A673 (cell line): ENCODE measurements around the gene HMG20A. TPM values are rescaled to one million over a fixed set of nuclear protein-coding genes. Genes with fewer than 3 reads are reported as not detected.

Experiments used
- BruUV-seq: library from RNA; stranded (reverse); fragments of 400-500 nt; replicated peaks from 2 replicates; lab custom pipeline; 2021; lab: Mats Ljungman, UMichigan
- CTCF ChIA-PET: fragments of 300-600 bp; sonication (Branson Sonifier 250); formaldehyde crosslinking; loops from one replicate; lab custom pipeline; 2022; ENCODE audit warnings: antibody characterized with exemption; lab: Charles Lee
- POLR2A ChIA-PET: fragments of 300-600 bp; sonication (Branson Sonifier 250); formaldehyde crosslinking; loops from one replicate; lab custom pipeline; 2022; ENCODE audit warnings: antibody characterized with exemption; ENCODE audit not compliant: low non-redundant PET; lab: Charles Lee
- DNase-seq: peaks from one replicate; pipeline ENCODE4 v3.0.0-alpha.2; 2015; ENCODE audit warnings: low spot score
- H3K27ac ChIP-seq: fragments of 200-600 bp; sonication (generic); 2 replicates; pipeline ENCODE4 v1.5.1; 2016; ENCODE audit warnings: mixed run types, low read depth, mild to moderate bottlenecking, mixed read lengths, antibody characterized with exemption, low read length; ENCODE audit not compliant: poor library complexity, severe bottlenecking
- H3K27me3 ChIP-seq: fragments of 200-600 bp; sonication (generic); replicated peaks from 2 replicates; pipeline ENCODE4 v1.6.1; 2017; ENCODE audit warnings: mixed run types, low read depth, mild to moderate bottlenecking, mixed read lengths, antibody characterized with exemption, low read length; ENCODE audit not compliant: insufficient read depth, poor library complexity
- H3K36me3 ChIP-seq: fragments of 200-600 bp; sonication (generic); 2 replicates; pipeline ENCODE4 v1.6.1; 2016; ENCODE audit warnings: mixed run types, mild to moderate bottlenecking, mixed read lengths, antibody characterized with exemption, low read length; ENCODE audit not compliant: insufficient read depth, poor library complexity, severe bottlenecking
- H3K4me1 ChIP-seq: fragments of 200-600 bp; sonication (generic); 2 replicates; pipeline ENCODE4 v1.6.1; 2017; ENCODE audit warnings: mixed run types, mild to moderate bottlenecking, mixed read lengths, antibody characterized with exemption, low read length; ENCODE audit not compliant: insufficient read depth, poor library complexity, severe bottlenecking
- H3K4me3 ChIP-seq: fragments of 200-600 bp; sonication (generic); 2 replicates; pipeline ENCODE4 v1.5.1; 2016; ENCODE audit warnings: low read depth, mixed run types, mild to moderate bottlenecking, mixed read lengths, low read length; ENCODE audit not compliant: poor library complexity, severe bottlenecking
- H3K9me3 ChIP-seq: fragments of 200-600 bp; sonication (generic); 2 replicates; pipeline ENCODE4 v1.6.1; 2016; ENCODE audit warnings: mixed run types, low read depth, mild to moderate bottlenecking, mixed read lengths, antibody characterized with exemption, low read length; ENCODE audit not compliant: poor library complexity, severe bottlenecking
- CTCF ChIP-seq: fragments of 300-800, 200-600 bp; sonication (generic); conservative IDR thresholded peaks from 2 replicates; pipeline ENCODE4 v1.5.1; 2017; ENCODE audit warnings: low read depth, mild to moderate bottlenecking, antibody characterized with exemption, low read length, moderate library complexity, mixed read lengths
- EZH2 ChIP-seq: fragments of 200-600 bp; sonication (generic); IDR thresholded peaks from 2 replicates; pipeline ENCODE4 v1.6.1; 2017; ENCODE audit warnings: borderline replicate concordance, low read depth, mild to moderate bottlenecking, mixed read lengths, antibody characterized with exemption, low read length; ENCODE audit not compliant: poor library complexity, severe bottlenecking
- intact Hi-C: fragments of 100-400 bp; cut with micrococcal nuclease; formaldehyde crosslinking; loops from one replicate; pipeline ENCODE4 v1.10.0; 2022; ENCODE audit not compliant: unreplicated experiment
- total RNA-seq: library from RNA; stranded (reverse); gene quantifications from 2 replicates; pipeline ENCODE4 v1.2.3, GENCODE V29; 2021

The HMG20A gene
- total RNA-seq, 1 experiment from 2014 or later = 43.2 TPM

GRCh38 chr15:77457905-77458265 is 37.2 kb downstream of the HMG20A start:
- TF ChIP-seq CTCF (no peak), EZH2 (no peak)
- Histone ChIP-seq H3K4me1 (peaks cover 17% of the 10 kb centered on the region), H3K4me3 (no peak overlapping the region), H3K9me3 (no peaks in the 10 kb centered on the region), H3K36me3 (peaks cover 11% of the 10 kb centered on the region), H3K27ac (no peak overlapping the region), H3K27me3 (no peaks in the 10 kb centered on the region)
- BruUV-seq = no TSS peak
- CTCF ChIA-PET = no interaction called here
- POLR2A ChIA-PET = no interaction called here
- intact Hi-C loops = no loop called here
- DNase-seq = no peak

GRCh38 chr15:77459031-77459430 is 38.3 kb downstream of the HMG20A start:
- ChIA-PET CTCF (no interaction called here), POLR2A (no interaction called here)
- H3K4me1 ChIP-seq = peaks cover 17% of the 10 kb centered on the region
- TF ChIP-seq CTCF = no peak
- TF ChIP-seq EZH2 = no peak
- no peaks in the 10 kb centered on the region for H3K9me3 ChIP-seq
- H3K27ac ChIP-seq = no peak overlapping the region
- H3K4me3 ChIP-seq = no peak overlapping the region
- intact Hi-C loops = no loop called here
- no peak for DNase-seq
- BruUV-seq = no TSS peak
- no peaks in the 10 kb centered on the region for H3K27me3 ChIP-seq
- peaks cover 12% of the 10 kb centered on the region for H3K36me3 ChIP-seq

GRCh38 chr15:77461486-77461885 is 40.8 kb downstream of the HMG20A start:
- H3K36me3 ChIP-seq = peaks cover 20% of the 10 kb centered on the region
- no peaks in the 10 kb centered on the region for H3K27me3 ChIP-seq
- H3K27ac ChIP-seq = no peak overlapping the region
- DNase-seq = no peak
- no peak for TF ChIP-seq CTCF
- no peak for TF ChIP-seq EZH2
- intact Hi-C loops = no loop called here
- BruUV-seq = no TSS peak
- POLR2A ChIA-PET = no interaction called here
- no peak overlapping the region for H3K4me3 ChIP-seq
- no peaks in the 10 kb centered on the region for H3K9me3 ChIP-seq
- H3K4me1 ChIP-seq = peaks cover 17% of the 10 kb centered on the region
- CTCF ChIA-PET = no interaction called here
